ENCODE results near the gene TBC1D23. TPM values are rescaled to one million over a fixed set of nuclear protein-coding genes. Genes with fewer than 3 reads are reported as not detected.
"Not testable (repeated sequence)": the region's sequence is repeated elsewhere in the genome, so short reads cannot be mapped to it uniquely, and the experiment has no call there.

Gene TBC1D23
- total RNA-seq, 1 experiment from 2014 or later, result 32.4 TPM

GRCh38 chr3:100335434-100335833 lies 74.6 kb downstream of the TBC1D23 start:
- POLR2A ChIA-PET (ENCODE audit: low non-redundant PET), result no interaction called here
- Histone ChIP-seq H3K36me3 (ENCODE audit: insufficient read depth, low read length, poor library complexity, severe bottlenecking) (peaks cover 7% of the 10 kb centered on the region), H3K9me3 (ENCODE audit: low read depth, low read length, poor library complexity, severe bottlenecking) (no peaks in the 10 kb centered on the region), H3K27ac (ENCODE audit: low read depth, low read length, poor library complexity, severe bottlenecking) (no peak overlapping the region), H3K4me3 (ENCODE audit: low read depth, low read length, poor library complexity, severe bottlenecking) (peak overlapping the region; percentile 78), H3K4me1 (ENCODE audit: insufficient read depth, low read length, poor library complexity, severe bottlenecking) (peaks cover 3% of the 10 kb centered on the region), H3K27me3 (replicated peaks; ENCODE audit: insufficient read depth, low read depth, low read length, poor library complexity) (no peaks in the 10 kb centered on the region)
- peak; percentile 25 for DNase-seq (ENCODE audit: low spot score)
- no TSS peak for BruUV-seq (replicated peaks)
- CTCF ChIA-PET, result no interaction called here
- intact Hi-C loops (cut with micrococcal nuclease; ENCODE audit: unreplicated experiment), result no loop called here
- TF ChIP-seq CTCF (conservative IDR thresholded peaks at IDR 0.05; ENCODE audit: low read depth, low read length) (no peak), EZH2 (IDR thresholded peaks at IDR 0.05; ENCODE audit: borderline replicate concordance, low read depth, low read length, poor library complexity, severe bottlenecking) (no peak)

GRCh38 chr3:100336229-100336628 lies 75.4 kb downstream of the TBC1D23 start:
- H3K36me3 ChIP-seq (ENCODE audit: insufficient read depth, low read length, poor library complexity, severe bottlenecking), result peaks cover 14% of the 10 kb centered on the region
- H3K4me3 ChIP-seq (ENCODE audit: low read depth, low read length, poor library complexity, severe bottlenecking); BruUV-seq (replicated peaks); POLR2A ChIA-PET (ENCODE audit: low non-redundant PET); H3K4me1 ChIP-seq (ENCODE audit: insufficient read depth, low read length, poor library complexity, severe bottlenecking); H3K27me3 ChIP-seq (replicated peaks; ENCODE audit: insufficient read depth, low read depth, low read length, poor library complexity); intact Hi-C loops (cut with micrococcal nuclease; ENCODE audit: unreplicated experiment); H3K27ac ChIP-seq (ENCODE audit: low read depth, low read length, poor library complexity, severe bottlenecking); DNase-seq (ENCODE audit: low spot score); H3K9me3 ChIP-seq (ENCODE audit: low read depth, low read length, poor library complexity, severe bottlenecking): not testable (repeated sequence)
- CTCF ChIA-PET, result interaction anchor here (0.5 kb wide), 1 partner anchor 19 kb away, joined by 3 read pairs; no protein-coding TSS in a partner anchor

- no TSS peak for BruUV-seq (replicated peaks)
Measured at GRCh38 chr3:100338911-100339310, 78.1 kb downstream of the TBC1D23 start.

More at GRCh38 chr3:100338911-100339310, 78.1 kb downstream of the TBC1D23 start:
- no peak for DNase-seq (ENCODE audit: low spot score)
- POLR2A ChIA-PET (ENCODE audit: low non-redundant PET), result no interaction called here
- CTCF ChIA-PET, result no interaction called here
- H3K36me3 ChIP-seq (ENCODE audit: insufficient read depth, low read length, poor library complexity, severe bottlenecking), result peaks cover 38% of the 10 kb centered on the region
- no peaks in the 10 kb centered on the region for H3K27me3 ChIP-seq (replicated peaks; ENCODE audit: insufficient read depth, low read depth, low read length, poor library complexity)
- intact Hi-C loops (cut with micrococcal nuclease; ENCODE audit: unreplicated experiment), result no loop called here
- H3K4me3 ChIP-seq (ENCODE audit: low read depth, low read length, poor library complexity, severe bottlenecking), result no peak overlapping the region
- H3K27ac ChIP-seq (ENCODE audit: low read depth, low read length, poor library complexity, severe bottlenecking), result no peak overlapping the region
- peaks cover 3% of the 10 kb centered on the region for H3K4me1 ChIP-seq (ENCODE audit: insufficient read depth, low read length, poor library complexity, severe bottlenecking)
- no peaks in the 10 kb centered on the region for H3K9me3 ChIP-seq (ENCODE audit: low read depth, low read length, poor library complexity, severe bottlenecking)
- TF ChIP-seq EZH2 (IDR thresholded peaks at IDR 0.05; ENCODE audit: borderline replicate concordance, low read depth, low read length, poor library complexity, severe bottlenecking) (no peak), CTCF (conservative IDR thresholded peaks at IDR 0.05; ENCODE audit: low read depth, low read length) (no peak)

Measured in A673 (cell line).